NCI-H526 (cell line): ENCODE results near the gene AMELX.
A peak's percentile ranks its signal among the peaks of the same experiment; 100 is the strongest.

Experiments used
- DNase-seq, 2 experiments: peaks; one replicate each; lab custom pipeline; 2025; lab: John Stamatoyannopoulos, UW

The AMELX gene

DNA sequence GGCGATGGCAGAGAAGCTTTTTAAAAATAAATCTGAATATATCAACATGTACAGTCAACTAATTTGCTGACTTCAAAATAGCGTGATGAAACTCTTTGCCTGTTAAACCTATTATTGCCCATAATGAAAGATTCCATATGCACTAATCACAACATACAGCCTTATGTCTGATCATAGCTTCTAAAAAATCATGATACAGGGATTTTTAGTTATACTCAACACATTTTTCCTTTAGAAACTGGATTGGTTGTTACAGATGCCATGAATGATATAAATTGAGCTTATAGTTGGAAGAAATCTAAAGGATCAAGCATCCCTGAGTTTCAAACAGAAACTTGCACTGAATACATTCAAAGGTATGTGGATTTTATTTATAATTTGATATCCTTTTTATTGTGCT is at the start of gene AMELX:
Gene AMELX, plus strand, starts transcription at position 301 of the 400 bp plus-strand sequence. CDS start 1,376 bp downstream, outside the sequence.
- no peak for DNase-seq

DNA sequence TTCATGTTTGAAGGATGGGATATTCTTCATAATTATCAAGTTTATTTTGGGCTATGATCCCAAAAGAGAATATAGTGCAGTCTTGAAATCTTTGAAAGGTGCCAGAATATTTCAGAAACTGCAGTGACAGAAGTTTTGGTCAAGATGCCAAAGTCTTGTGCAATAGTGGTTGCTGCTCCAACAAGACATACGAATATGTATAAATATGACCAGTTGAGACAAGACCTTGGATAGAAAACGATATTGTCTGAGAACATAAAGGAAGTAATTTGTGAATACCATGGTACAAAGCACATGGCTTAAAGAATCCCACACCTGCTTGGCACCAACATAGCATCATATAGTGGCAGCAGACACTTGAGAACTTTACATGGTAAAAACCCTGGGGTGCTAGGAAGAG is 48.6 kb upstream of the AMELX start:
- DNase-seq, result no peak

DNA sequence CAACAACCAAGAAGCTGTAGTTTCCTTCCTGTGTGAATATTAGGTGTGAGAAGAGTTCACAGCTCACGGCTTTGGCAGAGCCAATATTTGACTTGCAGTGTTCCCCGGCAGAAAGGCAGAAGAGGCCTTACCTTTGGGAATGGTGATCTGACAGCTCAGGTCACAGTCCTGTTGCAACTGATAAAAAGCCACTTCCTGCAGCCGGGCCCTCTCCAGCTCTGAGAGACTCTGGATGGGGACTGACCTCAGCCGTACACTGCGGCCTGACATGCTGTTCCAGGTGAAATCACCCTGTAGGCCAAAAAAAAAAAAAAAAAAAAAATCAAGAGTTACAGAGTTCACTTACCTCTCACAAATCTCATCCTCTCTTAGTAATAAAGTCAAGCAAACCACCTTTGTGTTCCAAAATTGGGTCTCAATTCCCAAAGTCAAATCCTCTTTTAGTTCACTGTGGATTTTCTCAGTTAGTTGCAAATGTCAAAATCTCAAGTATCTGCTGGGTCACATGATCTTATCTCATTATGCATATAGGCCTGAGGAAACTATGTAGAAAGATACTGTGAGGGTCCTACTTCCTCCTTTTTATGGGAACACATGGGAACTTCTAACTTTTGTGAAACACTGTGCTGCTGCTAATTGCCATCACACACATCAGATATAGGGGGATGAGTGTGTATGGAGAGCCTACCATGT is 38.6 kb upstream of the AMELX start:
- no peak for DNase-seq

DNA sequence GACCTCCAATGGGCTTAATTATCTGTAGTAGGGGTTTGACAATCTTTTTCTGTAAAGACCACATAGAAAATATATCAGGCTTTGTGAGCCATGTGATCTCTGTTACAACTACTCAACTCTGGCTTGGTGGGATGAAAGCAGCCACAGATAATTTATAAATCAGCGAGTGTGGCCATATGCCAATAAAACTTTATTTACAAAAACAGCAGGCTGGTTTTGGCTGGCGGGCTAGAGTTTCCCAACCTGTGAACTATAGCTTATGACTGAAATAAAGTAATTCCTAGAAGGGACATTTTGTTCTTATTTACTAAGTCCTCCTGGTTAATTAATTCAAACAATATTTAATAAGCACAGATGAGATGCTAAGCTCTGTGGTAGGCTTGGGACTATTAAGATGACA is 35.9 kb upstream of the AMELX start:
- DNase-seq, result no peak

DNA sequence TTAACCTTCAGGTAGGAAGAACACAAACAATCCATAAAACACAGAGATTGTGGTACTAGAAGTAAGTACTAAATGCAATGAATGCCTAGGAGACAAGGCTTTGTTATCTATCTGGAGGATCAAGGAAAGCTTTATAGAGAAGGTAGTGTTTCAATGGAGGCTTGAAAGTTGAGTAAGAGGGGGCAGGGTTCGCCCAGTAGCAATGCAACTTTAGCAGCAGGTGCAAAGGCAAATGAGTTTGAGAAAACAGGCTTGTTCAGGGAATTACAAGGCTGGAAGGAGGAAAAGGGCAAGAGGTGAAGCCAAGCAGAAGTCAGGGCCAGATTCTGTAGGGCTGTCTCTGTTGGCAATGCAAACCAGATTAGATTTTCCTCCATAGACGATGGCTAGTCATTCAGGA is 35.5 kb upstream of the AMELX start:
- peak in 1 of 2 experiments; percentile 31 for DNase-seq

DNA sequence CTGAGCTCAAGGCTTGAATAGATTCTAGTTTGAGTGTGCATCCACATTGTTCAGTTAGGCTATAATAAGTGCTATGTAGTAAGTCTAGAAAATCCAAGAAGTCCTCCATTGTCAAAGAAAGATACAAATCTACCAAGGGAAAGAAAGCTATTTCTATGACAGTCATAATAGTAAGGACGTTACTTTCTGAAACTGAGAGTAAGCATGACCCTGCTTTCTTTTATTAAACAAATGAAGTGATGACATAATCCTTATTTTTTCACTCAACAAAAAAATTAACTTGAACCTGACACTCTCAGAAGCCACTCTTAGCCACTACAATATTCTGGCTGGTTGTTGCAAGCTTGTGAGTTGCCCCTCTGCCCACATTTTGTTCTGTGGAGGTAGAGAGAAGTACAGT is 33.8 kb upstream of the AMELX start:
- no peak for DNase-seq

DNA sequence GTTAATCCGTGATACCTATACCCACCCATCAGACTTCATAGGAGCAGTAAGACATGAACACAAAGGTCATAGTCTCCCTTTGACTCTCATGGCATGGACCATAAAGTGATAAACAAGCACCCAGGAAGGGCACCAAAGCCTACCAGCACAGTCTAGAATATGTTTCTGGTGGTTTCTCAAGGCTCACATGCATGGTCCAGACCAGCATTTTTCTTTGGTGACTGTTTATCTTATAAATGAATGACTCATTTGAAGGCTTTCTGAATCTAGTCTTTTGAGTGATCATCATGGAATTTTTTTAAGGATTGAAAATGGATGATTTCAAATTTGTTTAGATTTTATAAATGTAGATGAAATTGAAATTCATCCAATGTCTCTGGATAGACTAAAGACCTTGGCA is 32.0 kb upstream of the AMELX start:
- no peak for DNase-seq

DNA sequence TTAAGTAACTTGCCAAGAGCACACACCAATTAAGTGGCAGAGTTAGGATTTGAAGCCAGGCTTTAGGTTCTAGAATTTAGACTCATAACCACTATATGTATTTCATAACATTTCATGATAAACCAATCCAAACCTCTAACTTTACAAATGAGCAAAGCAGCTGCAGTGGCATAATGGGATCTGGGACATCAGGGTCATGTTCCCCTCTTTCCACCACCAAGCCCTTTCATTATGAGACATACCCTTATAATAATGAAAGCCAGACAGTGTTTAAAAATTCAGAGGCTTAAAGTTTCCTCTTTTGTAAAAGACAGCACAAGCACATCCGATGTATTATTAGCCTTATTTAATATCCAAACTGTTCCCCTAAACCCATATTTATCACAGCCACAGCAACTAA is 28.3 kb upstream of the AMELX start:
- no peak for DNase-seq

DNA sequence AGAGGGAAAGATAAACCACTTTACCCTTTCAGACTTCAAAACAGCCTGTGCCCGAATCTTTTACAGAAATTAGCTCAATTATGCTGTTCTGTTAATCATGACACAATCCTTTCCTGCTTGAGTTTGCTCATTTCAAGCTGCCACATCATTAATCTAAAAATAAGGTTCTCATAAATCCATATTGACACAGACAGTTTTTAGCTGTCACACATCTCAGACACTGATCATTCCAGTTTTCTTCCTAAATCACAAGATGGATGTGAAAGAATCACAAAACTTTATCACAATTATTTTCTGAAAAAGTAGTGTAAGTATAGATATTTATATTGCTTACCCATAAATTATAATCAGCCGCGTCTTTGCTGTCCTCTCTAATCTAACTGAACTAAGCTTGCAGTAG is 27.9 kb upstream of the AMELX start:
- DNase-seq, result no peak

DNA sequence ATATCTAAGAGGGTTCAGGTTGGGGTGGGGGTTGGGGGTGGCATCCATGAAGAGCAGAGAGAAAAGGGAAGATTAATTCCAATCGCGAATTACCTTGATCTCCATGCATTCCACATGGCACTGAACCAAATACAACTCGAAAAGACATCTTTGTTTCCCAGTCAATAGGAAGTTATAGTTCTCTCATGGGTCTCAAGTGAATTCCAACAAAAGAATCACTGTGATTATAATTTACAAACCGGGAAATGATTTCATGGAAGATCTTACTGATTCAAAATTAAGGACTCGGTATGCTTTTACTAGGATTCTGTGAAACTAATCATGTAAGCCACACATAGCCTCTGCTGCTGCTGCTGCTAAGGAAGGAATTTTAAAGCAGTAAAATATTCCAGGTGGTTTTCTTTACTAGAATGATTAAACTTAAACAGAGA is 26.6 kb upstream of the AMELX start:
- DNase-seq, result no peak

DNA sequence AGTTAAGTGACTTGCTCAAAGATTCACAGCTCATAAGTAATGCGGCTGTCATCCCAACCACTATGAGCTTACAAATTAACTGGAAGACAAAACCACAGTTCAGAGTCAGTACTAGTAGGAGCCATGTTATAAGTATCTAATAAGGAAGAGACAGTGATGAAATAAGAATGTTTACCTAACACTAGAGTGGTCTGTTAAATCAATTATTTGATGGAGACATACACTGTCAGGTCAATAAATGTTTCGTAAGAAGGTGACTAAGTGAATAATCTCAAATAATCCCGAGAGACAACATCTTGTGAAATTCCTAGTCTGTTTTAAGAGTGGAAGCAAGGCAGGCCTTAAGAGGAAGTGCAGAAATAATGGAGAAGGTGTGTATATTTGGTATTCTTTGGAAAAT is 25.8 kb upstream of the AMELX start:
- no peak for DNase-seq

DNA sequence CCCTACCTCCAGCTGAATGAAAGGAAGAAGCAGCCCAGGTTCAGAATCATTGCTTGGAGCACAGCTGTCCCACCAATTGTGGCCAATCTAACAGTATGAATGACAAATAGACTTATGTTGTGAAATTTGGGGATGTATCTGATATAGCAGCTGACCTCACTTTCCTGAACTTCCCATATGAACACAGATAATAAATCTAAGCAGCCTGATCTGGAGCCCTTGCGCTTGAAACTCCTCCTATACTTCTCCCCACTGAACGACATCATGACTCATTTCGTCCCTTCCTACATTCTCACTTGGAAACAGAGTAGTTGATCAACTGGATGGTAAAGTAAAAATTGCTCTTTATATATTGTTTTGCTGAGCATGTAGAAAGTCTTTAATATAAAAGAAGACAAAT is 24.2 kb upstream of the AMELX start:
- no peak for DNase-seq

DNA sequence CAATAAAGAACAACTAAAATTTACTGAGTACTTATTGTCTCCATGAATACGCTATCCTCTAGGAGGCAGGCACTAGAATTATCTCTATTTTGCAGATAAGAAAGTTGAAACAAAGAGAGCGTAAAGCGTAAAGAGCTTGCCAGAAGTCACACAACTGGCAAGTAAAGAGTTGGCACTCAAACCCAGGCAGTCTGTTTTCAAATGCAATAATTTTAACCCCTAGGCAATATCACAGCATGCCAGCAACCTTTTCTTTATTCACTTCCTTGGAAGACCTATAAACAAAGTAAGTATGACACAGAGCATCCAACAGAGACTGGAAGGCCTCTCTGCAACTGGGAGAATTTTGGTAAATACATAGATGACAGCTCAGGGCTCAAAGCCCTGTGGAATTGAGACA is 23.2 kb upstream of the AMELX start:
- no peak for DNase-seq

DNA sequence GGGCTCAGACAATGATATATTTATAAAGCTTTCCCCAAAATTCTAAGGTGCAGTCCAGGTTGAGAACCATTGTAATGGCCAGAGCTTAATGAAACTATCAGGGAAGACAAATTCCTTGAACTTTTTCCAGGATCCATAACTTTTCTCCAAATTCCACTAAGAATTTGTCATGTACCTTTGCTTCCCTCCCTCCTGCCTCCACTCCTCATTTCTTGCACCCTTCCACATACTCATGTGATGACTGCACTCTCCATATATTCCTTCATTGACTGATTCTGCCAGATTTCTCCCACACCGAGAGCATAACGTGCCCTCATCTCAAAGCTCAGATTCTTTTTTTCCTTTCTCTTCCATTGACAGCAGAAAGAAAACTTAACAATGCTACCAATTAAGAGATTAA is 20.9 kb upstream of the AMELX start:
- DNase-seq, result no peak

DNA sequence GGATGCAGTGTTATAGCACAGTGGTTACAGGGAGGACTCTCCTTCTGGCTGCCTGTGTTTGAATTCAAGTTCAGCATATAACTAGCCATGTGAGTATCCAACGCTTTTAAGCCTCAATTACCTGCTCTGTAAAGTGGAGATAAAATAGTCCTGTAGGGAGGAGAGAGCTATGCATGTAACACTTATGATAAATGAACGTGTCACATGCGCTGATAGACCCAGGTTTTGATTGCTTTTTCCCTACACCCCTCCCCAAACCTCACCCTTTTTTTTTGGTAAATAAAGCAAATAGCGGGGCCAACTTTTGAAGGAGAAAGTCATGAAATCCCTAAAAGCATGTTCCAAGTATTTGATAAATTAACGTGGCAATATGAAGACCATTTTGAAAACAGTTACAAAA is 20.4 kb upstream of the AMELX start:
- DNase-seq, result no peak

DNA sequence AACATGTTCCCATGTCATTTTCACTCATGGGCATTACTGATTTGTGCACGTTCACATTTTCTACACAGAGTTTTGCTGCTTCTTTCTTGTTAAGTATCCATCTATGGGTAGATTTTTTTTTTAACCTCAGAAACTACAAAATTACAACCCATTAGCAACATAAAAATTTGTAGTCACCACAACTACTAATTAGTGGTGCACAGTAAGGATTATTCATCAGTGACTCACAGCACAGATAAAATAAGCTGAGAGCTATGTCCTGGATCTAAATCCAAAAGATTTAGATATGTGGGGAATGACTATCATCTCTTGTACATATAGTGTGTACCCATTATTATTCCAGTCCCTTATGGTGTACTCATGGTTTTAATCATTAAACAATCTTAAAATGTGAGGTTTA is 19.7 kb upstream of the AMELX start:
- no peak for DNase-seq

DNA sequence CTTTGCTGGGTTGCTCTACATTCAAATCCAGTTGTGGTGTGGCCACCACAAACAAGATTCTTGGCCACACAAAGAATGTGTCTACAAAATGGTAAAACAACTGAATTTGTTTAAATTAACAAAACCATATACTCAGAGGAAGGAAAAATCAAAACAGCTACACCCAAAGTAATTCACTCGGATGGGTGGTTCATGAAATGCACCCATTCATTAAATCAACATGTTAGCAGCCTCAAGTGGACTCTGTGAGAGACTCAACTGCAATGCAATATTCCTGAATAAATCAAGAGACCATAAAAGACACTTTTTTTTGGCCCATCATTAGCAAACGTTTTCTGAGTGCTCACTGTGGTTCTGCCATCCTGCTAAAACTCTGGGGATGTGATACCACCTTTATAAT is 11.2 kb upstream of the AMELX start:
- DNase-seq, result no peak

DNA sequence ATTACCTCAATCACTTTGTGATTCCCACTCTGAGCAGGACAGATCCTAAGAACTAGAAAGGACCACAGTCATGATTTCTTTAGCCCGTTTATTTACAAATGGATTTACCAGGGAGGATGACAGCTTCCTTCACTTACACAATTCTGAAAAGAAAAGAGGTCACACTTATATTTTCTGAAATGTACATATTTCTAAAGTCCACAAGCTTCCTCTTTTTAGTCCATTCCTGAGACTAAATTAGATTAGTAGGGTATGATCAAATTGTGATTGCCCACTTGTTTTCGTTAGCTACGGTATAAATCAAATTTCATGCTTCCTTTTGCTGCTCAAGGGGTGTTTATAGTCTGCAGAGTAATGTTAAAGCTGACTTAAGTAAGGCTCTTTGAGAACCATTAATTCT is 7.6 kb upstream of the AMELX start:
- no peak for DNase-seq

DNA sequence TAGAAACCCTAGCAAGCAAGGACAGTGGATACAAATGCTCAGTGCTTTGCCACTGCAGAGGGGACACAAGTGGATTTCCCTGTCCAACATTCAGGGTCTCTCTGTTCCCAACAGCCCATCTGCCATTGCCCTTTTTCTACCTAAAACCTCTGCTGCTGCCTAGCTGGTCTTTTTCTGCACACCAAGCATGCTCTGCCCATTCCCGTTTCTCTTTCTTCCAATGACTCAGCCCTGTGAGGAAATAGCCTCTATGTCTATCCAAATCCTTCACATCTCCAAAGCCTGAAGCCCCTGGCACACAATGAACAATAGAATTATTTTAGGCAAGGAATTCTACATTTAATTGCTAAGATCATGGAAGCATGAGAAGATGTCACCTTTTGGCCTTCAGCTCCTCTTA is 5.7 kb upstream of the AMELX start:
- DNase-seq, result no peak

DNA sequence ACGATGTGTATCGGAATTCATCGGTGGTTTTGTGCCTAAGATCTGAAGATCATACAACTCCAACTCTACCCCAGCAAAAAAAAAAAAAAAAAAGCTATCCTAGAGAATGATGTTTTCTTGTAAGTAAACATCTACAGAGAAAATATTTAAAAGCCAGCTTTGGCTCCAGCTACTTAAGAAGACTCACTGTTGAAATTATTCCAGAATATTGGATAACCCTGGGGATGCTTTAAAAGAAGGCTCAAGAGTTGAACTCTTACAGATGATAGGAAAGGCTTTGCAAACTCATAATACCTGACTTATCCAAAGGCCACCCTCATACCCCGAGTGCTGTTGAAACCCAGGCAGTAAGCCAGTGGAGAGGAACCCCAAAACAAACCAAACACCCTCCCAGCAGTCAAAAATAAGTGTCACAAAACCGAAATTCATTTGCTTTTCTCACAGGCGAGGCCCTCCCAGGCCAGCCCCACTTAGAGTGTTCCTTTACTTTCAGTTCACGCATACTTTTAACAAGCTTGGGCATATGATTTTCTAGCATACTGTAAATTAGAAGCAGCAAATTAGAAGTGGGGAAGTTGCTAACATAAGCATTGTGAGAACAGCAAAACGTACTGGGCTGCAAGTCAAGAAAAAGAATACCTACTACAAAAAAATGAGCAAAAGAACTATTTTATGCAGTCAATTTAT is 2.7 kb upstream of the AMELX start:
- DNase-seq, result no peak

DNA sequence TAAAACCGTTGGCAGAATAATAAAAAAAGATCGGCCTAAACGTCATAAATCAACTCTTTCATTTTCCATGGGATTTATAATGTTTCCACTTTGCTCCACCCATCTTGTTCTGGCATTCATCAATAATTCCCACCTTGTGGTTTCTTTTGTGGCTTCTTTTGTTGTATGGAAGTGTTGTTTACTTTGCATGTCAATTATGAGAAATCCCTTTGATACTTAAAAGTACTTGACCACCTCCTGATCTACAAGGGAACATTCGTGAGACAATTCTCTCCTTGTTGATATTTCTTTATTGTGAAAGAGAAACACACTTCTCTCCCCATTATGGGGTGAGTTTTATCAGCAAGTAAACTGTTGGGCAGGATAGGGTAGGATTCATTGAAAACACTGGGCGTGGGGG is 2.8 kb downstream of the AMELX start:
- no peak for DNase-seq

DNA sequence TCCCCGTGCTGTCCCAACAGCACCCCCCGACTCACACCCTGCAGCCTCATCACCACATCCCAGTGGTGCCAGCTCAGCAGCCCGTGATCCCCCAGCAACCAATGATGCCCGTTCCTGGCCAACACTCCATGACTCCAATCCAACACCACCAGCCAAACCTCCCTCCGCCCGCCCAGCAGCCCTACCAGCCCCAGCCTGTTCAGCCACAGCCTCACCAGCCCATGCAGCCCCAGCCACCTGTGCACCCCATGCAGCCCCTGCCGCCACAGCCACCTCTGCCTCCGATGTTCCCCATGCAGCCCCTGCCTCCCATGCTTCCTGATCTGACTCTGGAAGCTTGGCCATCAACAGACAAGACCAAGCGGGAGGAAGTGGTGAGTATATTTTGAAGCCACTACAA is 5.4 kb downstream of the AMELX start:
- no peak for DNase-seq

DNA sequence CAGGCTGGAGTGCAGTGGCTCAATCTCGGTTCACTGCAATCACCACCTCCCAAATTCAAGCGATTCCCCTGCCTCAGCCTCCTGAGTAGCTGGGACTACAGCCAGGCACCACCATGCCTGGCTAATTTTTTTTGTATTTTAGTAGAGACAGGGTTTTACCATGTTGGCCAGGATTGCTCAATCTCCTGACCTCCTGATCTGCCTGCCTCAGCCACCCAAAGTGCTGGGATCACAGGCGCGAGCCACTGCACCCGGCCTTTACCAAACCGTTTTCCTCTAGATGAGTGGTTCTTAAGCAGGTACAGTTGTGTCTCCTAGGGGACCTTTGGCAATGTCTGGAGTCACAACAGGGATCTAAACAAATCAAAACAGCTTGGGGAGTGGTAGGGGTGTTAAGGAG is 11.6 kb downstream of the AMELX start:
- no peak for DNase-seq

DNA sequence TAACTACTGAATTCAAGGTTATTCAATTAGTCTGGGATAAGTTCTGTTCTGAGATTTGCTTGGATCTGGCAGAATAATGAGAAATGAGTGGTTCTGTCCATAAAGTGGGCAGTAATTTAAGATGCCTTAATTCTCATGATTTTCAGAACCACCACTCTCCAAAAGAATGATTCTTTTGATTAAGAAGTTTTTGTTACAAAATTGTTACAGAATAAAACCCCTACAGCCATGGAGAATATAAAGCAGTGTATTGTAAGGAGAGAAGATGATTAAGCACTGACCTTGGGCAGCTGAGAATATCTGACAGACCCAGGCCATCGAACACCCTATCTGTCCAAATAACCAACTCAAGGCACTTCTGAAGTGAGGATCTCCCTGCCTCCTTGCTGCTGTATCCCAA is 12.4 kb downstream of the AMELX start:
- DNase-seq, result no peak
